T-helper 1 cell (primary cell): ENCODE measurements around the gene PORCN.
"Not testable (repeated sequence)": the region's sequence is repeated elsewhere in the genome, so short reads cannot be mapped to it uniquely, and the experiment has no call there.

ENCODE experiments used
- DNase-seq, 5 donors: peaks; one replicate each; pipeline ENCODE4 v3.0.0-alpha.2; 2012 to 2020

PORCN gene

DNA sequence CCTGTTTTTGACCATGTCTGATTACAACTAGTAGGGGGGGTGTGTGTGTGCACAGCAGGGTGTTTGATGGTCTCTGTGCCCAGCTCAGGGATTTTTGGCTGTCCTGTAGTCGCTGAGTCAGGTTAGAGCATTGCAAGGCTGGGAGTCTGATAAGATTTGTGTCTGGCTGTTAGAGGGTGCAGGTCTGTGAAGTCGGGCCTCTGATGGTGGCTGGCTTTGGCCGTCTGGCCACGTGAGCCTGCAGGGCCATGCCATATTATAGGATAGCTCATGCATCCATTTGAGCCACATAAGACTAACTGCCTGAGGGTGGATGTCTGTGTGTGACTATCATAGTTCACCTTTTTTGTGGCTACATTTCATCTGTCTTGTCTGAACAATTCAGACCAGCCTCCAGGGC lies 4.9 kb downstream of the PORCN start:
- DNase-seq = no peak

DNA sequence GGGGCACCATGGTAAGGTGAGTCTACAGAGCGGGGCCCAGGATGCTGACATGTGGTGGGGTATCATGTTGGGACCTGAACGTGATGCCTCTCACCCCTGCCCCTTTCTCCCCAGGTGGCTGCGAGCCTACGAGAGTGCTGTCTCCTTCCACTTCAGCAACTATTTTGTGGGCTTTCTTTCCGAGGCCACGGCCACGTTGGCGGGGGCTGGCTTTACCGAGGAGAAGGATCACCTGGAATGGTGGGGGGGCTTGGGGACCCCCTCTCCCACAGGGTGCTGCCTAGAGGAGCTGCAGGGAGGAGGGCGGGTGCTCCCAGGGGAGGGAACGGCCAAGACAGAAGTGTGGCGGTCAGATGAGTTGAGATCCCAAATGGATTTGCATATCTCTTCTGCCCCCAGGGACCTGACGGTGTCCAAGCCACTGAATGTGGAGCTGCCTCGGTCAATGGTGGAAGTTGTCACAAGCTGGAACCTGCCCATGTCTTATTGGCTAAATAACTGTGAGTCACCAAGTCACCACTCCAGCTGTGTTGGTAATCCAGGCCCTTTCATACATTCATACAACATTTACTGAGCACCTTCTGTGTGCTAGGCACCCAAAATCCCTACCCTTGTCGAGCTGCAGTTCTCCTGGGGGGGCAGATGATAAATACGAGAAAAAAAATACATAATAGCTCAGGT lies 5.5 kb downstream of the PORCN start:
- no peak for DNase-seq

DNA sequence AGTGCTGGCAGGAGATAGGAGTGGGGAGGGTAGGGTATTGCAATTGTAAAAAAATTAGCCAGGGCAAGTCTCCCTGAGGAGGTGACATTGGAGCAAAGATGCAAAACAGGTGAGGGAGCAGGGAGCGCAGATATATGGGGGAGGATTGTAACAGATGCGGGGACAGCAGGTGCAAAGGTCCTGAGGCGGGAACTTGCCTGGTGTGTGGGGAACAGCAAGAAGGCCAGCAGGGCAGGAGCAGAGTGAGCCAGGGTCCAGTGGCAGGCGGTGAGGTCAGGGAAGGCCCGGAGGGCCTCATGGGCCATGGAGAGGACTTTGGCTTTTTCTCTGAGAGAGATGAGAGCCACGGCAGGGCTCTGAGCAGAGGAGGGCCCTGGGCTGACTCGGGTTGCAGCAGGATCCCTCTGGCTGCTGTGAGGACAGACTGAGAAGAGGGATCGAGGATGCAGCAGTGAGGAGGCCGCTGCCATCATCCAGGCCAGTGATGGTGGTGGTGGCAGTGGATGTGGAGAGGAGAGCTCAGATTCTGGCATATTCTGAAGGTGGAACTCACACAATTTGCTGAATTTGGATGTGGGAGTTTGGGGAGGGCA lies 6.2 kb downstream of the PORCN start:
- no peak for DNase-seq

DNA sequence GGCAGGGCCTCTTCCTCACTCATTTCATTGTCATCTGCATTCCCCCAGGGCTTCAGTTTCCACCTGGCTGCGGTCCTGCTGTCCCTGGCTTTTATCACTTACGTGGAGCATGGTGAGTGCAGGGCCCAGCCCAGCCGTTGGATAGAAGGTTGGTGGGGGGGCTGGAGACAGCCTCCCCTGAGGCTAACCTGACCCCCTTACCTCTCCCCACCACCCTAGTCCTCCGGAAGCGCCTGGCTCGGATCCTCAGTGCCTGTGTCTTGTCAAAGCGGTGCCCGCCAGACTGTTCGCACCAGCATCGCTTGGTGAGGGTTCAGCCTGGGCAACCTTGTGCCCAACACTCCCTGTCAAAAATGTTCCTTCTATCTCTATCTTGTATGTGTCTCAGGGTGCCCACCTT lies 7.0 kb downstream of the PORCN start:
- no peak for DNase-seq

DNA sequence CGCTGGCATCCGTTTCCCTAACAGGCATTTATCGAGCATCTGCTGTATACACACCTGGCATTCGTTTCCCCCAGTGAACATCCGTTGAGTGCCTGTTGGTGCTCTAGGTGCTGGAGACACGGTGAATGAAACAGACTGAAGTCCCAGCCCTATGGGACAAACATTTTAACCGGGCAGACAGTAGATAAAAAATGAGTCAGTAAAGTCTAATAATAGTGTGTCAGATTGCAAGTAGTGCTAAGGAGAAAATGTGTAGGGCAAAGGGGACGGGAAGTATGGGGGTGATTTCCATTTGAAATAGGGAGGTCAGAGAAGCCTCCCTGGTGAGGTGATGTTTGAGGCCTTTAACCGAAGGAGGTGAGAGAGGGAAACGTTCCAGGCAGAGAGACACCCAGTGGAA lies 7.5 kb downstream of the PORCN start:
- DNase-seq = no peak

DNA sequence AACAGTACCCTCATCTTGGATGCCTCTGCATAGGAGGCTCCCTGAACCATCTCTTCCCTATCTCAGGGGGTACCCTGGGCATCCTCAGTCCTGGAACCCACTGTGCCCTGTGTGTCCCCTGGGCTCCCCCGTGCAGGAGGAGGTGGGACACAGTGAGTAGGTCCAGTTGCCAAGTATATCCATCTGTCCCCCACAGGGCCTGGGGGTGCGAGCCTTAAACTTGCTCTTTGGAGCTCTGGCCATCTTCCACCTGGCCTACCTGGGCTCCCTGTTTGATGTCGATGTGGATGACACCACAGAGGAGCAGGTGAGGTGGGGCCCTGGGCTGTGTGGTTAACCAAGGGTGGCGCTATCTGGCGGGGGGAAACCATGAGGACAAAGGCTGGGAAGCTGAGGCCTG lies 8.2 kb downstream of the PORCN start:
- DNase-seq = no peak

DNA sequence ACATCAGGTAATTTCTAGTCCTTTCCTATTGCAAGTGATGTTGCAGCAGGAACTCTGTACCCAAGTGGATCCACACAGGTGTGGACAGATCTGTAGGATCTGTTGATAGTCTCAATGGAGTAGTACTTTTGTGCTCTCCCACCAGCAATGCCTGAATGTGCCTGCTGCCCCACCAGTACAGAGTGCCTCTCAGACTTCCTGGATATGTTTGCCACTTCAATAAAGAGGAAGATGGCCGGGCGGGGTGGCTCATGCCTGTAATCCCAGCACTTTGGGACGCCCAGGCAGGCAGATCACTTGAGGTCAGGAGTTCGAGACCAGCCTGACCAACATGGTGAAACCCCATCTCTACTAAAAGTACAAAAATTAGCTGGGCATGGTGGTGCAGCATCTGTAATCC lies 10.7 kb downstream of the PORCN start:
- not testable (repeated sequence) for DNase-seq

DNA sequence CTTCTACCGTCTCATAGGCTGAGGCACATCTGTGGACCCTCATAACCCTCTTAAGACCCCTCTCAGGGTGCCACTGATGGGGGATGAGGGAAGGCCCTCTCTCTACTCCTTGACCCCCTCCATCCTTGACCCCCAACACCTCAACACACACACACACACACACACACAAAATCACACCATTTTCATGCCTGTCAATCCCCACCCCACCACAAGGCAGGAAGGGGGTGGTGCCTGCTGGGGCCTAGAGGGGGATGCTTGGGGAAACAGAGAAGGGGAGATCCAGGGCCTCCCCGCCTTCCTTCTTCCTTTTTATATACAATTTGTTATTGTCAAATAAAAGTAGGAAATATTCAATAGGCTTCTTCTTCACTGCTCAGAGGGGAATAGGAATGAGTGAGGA lies 11.7 kb downstream of the PORCN start:
- DNase-seq = peak in 1 of 5 donors; percentile 55

DNA sequence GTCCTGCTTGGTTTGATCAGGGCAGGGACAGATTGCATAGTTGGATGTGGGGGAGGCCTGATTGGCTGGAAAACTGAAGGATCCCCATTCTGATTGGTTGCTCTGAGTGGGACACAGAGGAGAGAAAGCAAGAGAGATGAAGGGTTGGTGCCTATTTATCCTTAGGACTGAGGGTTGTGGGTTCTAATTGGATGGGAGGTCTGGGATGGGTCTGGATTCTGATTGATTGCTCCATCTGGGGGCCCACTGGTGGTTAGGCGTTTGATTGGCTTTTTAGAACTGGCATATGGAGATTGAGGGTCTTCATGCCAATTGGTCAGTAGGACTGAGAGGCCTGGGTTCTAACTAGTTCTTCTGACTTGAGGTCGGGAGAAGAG lies 12.2 kb downstream of the PORCN start:
- DNase-seq = peak in 1 of 5 donors; percentile 64

DNA sequence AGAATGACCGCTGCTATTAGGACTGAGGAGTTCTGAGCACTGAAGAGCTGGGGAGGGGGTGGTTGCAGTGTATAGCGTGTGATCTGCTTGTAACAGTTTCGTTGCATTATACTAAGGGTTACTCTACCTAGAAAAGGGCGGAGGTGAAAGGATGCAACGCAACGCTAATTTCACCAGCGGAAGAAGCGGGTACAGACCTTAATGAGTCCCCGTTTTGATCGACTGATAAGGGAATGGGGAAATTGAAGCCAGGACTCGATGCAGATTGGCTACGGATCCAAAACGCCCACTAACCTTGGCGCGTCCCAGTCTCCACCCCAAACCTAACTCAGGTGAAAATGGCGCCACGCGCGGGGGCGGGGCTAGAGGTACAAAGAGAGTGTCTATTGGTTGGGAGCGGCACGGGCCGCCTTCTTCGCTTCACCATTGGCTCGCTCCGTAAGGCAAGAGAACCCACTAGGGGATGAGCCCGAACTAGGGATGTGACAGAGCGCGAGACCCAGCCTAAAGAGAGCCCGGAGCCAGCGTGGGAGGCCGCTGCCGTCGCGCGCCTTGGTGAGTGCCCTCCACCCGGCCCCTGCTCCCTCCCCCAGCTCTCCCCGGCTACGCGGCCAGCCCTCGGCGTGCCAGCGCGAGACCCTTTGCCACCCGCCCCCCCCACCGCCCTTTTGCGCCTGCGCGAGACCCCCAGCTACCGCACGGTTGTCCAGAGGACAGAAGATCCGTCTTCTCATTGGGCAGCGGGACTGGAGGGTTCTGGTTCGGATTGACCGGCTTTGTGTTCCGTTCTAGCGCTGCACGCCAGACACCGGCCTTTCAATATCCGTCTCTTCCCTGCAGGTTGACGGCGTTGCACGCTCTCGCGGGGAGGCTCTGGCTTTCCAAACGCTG lies 12.8 kb downstream of the PORCN start, which contains the start of gene EBP:
Gene EBP (plus strand): TSS at position 456 of the 891 bp plus-strand sequence. CDS start 1,964 bp downstream, outside the sequence.
- peak; percentile 86 to 98 (median 89) for DNase-seq

DNA sequence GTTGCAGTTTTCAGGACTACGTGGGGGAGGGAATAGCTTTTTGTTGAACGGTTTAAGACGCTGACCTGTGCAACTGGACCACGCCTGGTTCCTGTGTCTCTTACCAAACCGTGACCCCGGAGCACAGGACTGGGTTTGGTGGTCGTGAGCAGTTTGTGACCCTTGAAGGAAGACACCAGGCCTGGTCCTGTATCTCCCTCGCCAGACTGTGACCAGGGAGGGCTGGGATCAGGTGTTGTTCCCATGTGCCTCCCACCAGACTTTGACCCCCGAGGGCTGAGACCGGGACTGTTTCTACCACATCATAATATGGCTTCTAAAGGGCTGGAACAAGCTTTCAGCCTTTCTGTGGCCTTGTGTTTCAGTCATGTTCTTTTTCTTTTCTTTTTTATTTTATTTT lies 13.5 kb downstream of the PORCN start:
- no peak for DNase-seq

DNA sequence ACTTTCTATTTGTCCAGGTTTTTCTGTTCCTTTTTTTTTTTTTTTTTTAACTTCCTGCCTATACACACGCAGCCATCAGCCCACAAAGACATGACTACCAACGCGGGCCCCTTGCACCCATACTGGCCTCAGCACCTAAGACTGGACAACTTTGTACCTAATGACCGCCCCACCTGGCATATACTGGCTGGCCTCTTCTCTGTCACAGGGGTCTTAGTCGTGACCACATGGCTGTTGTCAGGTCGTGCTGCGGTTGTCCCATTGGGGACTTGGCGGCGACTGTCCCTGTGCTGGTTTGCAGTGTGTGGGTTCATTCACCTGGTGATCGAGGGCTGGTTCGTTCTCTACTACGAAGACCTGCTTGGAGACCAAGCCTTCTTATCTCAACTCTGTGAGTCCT lies 14.9 kb downstream of the PORCN start:
- DNase-seq = no peak

DNA sequence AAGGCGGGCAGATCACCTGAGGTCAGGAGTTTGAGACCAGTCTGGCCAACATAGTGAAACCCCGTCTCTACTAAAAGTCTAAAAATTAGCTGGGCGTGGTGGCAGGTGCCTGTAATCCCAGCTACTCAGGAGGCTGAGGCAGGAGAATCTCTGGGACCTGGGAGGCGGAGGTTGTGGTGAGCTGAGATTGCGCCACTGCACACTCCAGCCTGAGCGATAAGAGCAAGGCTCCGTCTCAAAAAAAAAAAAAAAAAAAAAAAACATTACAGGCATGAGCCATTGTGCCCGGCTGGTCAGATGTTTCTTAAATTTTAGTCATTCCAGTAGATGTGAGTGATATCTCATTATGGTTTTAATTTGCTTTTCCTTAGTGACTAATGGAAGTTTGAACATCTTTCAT lies 17.1 kb downstream of the PORCN start:
- DNase-seq = not testable (repeated sequence)

DNA sequence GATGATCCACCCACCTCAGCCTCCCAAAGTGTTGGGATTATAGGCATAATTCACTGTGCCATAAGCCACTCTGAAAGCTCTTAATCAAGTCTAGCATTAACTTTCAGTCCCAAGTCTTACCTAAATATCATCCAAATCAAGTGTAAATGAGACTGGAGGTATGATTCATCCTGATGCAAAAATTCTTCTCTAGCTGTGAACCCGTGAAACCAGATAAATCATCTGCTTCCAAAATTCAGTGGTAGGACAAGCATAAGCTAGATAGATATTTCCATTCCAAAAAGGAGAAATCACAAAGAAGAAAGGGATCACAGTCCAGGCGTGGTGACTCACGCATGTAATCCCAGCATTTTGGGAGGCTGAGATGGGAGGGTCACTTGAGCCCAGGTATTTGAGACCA lies 21.9 kb downstream of the PORCN start:
- no peak for DNase-seq

DNA sequence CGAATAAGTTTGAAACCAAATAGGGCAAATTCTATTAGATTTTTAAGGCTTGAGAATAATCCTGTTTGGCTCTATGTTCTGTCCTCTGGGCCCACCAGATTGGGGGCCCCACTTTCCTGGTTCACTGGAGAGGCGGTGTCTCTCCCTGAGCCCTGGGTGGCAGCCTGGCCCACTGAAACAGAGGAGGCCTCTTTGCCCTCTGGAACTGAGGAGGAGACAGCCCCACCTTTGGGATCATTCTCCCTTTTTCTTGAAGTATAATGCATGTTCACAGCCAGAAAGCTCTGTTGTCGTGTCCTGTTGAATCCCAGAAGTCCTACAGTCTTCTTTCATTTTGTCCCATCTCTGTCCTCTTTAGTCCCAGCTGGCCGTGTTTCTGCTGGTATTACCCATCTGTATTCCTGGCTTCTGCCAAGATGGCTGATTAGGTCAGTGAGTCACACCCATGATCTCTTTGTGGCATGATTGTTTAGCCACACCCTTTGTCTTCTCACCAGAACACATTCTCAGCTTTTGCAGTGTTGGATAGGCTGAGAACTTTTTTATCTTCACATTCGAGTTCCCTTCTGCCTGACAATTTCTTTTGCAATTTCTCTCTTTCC lies 22.7 kb downstream of the PORCN start:
- peak in 1 of 5 donors; percentile 33 for DNase-seq

DNA sequence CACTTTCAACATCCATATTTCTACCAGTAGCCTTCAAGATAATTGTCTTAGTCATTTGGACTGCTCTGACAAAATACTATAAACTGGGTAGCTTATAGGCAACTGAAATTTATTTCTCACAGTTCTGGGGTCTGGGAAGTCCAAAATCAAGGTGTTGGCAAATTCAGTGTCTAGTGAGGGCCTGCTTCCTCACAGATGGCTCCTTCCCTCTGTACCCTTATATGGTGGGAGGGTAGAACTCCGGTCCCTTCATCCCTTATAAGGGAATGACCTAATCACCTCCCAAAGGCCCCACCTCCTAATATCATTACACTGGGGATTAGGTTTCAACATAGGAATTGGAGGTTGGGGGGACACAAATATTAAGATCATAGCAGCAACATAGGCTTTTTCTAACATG lies 23.4 kb downstream of the PORCN start:
- no peak for DNase-seq

DNA sequence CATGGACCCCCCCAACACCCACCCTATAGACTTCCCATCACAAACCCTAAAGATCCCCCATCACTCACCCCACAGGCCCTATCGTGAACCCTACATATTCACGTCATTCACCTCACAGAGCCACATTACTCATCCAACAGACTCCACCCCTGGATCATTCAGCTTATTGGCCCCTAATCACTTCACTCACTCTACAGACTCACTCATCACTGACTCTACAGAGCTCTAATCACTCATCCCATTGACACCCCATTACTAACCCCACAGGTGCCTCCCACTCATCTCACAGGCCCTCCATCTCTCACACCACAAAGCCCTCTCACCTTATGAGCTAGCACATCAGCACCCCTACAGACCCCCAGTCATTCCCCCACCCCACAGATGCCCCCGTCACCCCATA lies 24.4 kb downstream of the PORCN start:
- DNase-seq = no peak

DNA sequence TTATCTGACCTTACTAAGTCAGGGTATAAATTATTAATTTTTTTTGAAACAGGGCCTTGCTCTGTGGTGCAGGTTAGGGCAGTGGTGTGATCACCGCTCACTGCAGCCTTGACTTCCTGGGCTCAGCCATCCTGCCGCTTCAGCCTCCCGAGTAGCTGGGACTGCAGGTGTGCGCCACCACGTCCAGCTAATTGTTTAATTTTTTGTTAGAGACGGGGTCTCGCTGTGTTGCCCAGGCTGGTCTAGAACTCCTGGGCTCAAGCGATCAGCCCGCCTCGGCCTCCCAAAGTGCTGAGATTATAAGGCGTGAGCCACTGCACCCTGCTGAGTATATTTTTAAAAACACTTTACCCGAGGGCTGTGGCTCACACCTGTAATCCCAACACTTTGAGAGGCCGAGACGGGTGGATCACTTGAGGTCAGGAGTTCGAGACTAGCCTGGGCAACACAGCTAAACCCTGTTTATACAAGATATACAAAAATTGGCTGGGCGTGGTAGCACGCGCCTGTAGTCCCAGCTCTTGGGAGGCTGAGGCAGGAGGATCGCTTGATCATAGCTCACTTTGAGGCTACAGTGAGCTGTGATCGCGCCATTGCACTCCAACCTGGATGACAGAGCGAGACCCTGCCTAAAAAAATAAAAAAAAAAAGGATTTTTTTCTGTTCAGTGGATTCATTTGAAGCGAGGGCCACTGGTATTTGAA lies 30.0 kb downstream of the PORCN start:
- DNase-seq = no peak

DNA sequence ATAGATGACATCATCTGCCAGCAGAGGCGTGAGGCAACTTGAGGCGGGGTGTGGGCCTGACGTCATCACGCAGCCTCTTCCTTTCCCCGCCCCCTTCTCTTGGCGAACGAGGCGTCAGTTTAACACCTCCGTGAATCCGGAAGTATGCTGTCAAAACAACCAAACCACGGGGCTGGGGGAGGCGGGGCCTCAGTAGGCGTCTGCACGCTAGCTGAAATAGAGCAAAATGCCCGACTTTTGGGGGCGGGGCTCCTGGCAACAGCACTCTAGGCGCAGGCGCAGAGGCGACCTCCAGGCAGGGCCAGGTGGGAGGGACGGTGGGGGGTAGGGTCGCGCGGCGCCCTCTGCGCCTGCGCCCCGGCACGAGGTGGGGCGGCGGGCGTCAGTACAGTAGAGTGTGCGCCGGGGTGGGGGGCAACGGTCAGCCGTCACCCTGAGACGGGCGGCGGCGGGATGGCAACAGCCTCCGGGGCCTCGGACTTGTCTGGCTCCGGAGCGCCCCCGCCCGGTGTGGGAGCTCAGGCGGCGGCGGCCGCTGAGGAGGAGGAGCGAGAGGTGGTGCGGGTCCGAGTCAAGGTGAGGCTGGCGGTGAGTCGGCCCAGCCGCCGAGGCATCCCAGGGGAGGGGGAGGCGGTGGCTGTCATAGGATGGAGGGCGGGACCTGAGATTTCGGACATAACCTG lies 30.7 kb downstream of the PORCN start, which contains the start of gene TBC1D25:
Gene TBC1D25 (plus strand): TSS at position 370 of the 683 bp plus-strand sequence. CDS start 84 bp downstream, at position 454.
- peak; percentile 94 to 98 (median 95) for DNase-seq

DNA sequence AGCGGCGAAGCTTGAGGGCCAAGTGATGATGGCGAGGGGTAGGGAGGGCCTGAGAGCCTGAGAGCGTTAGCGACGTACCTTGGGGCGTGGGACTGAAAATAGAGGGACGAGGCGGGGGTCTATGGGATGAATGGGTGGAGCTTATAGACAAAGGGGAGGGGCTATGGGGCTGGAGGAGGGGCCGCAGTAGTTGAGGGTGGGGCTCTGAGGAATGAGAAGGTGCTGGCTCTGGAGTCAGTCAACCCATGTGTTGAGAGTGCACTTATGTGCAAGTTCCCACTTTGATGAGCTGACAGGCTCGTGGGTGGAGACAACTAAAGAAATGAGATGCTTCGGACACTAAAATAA lies 31.2 kb downstream of the PORCN start:
- peak in 4 of 5 donors; percentile 19 to 60 (median 37) for DNase-seq

DNA sequence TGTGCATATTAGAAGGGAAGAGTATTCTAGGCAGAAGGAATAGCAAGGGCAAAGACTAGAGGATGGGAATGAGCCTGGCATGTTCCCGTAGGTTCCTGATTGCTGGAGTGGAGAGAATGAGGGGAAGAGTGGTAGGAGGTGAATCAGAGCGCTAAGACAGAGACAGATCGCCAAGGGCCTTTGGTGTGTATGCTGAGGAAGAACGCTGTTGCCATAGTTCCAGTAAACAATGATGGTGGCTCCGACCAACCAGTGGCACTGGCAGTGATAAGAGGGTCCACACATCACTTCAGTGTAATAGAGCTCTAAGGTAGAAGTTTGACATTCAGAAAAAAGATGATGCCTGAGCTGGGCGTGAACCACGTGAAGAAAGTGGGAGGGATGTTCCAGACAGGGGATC lies 31.7 kb downstream of the PORCN start:
- DNase-seq = no peak
